HG03575 (cell line): ENCODE data around the gene OR2A1.
A peak's percentile ranks its signal among the peaks of the same experiment; 100 is the strongest.
"Not testable (repeated sequence)": the region's sequence is repeated elsewhere in the genome, so short reads cannot be mapped to it uniquely, and the experiment has no call there.

Experiments
- ATAC-seq: cut with Tn5 transposase; IDR thresholded peaks from one replicate; pipeline ENCODE4 v1.9.1; 2021; ENCODE audit not compliant: unreplicated experiment, insufficient number of reproducible peaks, low FRiP score; ENCODE audit errors: extremely low read depth

OR2A1 gene

GRCh38 chr7:144319547-144319946 is 7.3 kb downstream of the OR2A1 start:
- not testable (repeated sequence) for ATAC-seq

- not testable (repeated sequence) for ATAC-seq
Measured at GRCh38 chr7:144321677-144322206, 9.5 kb downstream of the OR2A1 start.

- ATAC-seq: not testable (repeated sequence)
Measured at GRCh38 chr7:144323359-144323758, 11.1 kb downstream of the OR2A1 start.

GRCh38 chr7:144325868-144326267 is 13.6 kb downstream of the OR2A1 start:
- ATAC-seq: not testable (repeated sequence)

GRCh38 chr7:144330044-144330443 is 17.8 kb downstream of the OR2A1 start:
- not testable (repeated sequence) for ATAC-seq

- ATAC-seq: not testable (repeated sequence)
Measured at GRCh38 chr7:144331221-144331995, 19.2 kb downstream of the OR2A1 start.

GRCh38 chr7:144331996-144332288 is 19.7 kb downstream of the OR2A1 start:
- not testable (repeated sequence) for ATAC-seq

- not testable (repeated sequence) for ATAC-seq
Measured at GRCh38 chr7:144348625-144349024, 36.4 kb downstream of the OR2A1 start.

- not testable (repeated sequence) for ATAC-seq
Measured at GRCh38 chr7:144351667-144352066, 39.4 kb downstream of the OR2A1 start.

- ATAC-seq: peak; percentile 36
Measured at GRCh38 chr7:144355176-144355822, 43.1 kb downstream of the OR2A1 start, which contains the start of gene ARHGEF5. Gene ARHGEF5 (plus strand): TSS chr7:144355402. CDS start chr7:144362670, 7,268 bp downstream.

- not testable (repeated sequence) for ATAC-seq
Measured at GRCh38 chr7:144356185-144356584, 44.0 kb downstream of the OR2A1 start.

GRCh38 chr7:144356860-144357259 is 44.6 kb downstream of the OR2A1 start:
- not testable (repeated sequence) for ATAC-seq

GRCh38 chr7:144362061-144362460 is 49.8 kb downstream of the OR2A1 start:
- not testable (repeated sequence) for ATAC-seq

- ATAC-seq: not testable (repeated sequence)
Measured at GRCh38 chr7:144365523-144365922, 53.3 kb downstream of the OR2A1 start.

GRCh38 chr7:144367250-144367649 is 55.0 kb downstream of the OR2A1 start:
- ATAC-seq: not testable (repeated sequence)

GRCh38 chr7:144369221-144369620 is 57.0 kb downstream of the OR2A1 start:
- not testable (repeated sequence) for ATAC-seq
